Astrocyte of the spinal cord (primary cell): Measurements from ENCODE around the gene KCNQ1.

Experiments
- DNase-seq: peaks from one replicate; pipeline ENCODE4 v3.0.0; 2011; ENCODE audit warnings: low read depth, low spot score
- H3K4me3 ChIP-seq: 2 replicates; pipeline ENCODE4 v1.5.1; 2011; ENCODE audit warnings: low read depth, mild to moderate bottlenecking, low read length, moderate library complexity
- CTCF ChIP-seq: IDR thresholded peaks from 2 replicates; pipeline ENCODE4 v1.5.1; 2012; ENCODE audit warnings: low read depth, mild to moderate bottlenecking, low read length, inconsistent platforms
- in situ Hi-C: cut with HindIII; loops from 2 replicates; pipeline ENCODE4 v1.10.0; 2017; ENCODE audit warnings: low sequenced_read_pairs

KCNQ1 gene

GRCh38 chr11:2797741-2798361 is 353.0 kb downstream of the KCNQ1 start:
- in situ Hi-C loops = no loop called here
- H3K4me3 ChIP-seq = no peak overlapping the region
- no peak for TF ChIP-seq CTCF
- no peak for DNase-seq

- no peak overlapping the region for H3K4me3 ChIP-seq
- TF ChIP-seq CTCF = no peak
- in situ Hi-C loops = no loop called here
- DNase-seq = no peak
Measured at GRCh38 chr11:2798951-2799761, 354.3 kb downstream of the KCNQ1 start.

GRCh38 chr11:2799881-2800654 is 355.3 kb downstream of the KCNQ1 start:
- TF ChIP-seq CTCF = no peak
- DNase-seq = no peak
- in situ Hi-C loops = no loop called here
- H3K4me3 ChIP-seq = no peak overlapping the region

- in situ Hi-C loops = no loop called here
- no peak for DNase-seq
- H3K4me3 ChIP-seq = no peak overlapping the region
- no peak for TF ChIP-seq CTCF
Measured at GRCh38 chr11:2800655-2801531, 356.1 kb downstream of the KCNQ1 start.

- in situ Hi-C loops = no loop called here
- no peak for DNase-seq
- TF ChIP-seq CTCF = no peak
- H3K4me3 ChIP-seq = no peak overlapping the region
Measured at GRCh38 chr11:2801711-2802388, 357.0 kb downstream of the KCNQ1 start.
